ENCODE results near the gene CYP11A1. TPM values are rescaled to one million over a fixed set of nuclear protein-coding genes. Genes with fewer than 3 reads are reported as not detected.

Gene CYP11A1
- total RNA-seq, 1 donor from 2014 or later, result not detected

DNA sequence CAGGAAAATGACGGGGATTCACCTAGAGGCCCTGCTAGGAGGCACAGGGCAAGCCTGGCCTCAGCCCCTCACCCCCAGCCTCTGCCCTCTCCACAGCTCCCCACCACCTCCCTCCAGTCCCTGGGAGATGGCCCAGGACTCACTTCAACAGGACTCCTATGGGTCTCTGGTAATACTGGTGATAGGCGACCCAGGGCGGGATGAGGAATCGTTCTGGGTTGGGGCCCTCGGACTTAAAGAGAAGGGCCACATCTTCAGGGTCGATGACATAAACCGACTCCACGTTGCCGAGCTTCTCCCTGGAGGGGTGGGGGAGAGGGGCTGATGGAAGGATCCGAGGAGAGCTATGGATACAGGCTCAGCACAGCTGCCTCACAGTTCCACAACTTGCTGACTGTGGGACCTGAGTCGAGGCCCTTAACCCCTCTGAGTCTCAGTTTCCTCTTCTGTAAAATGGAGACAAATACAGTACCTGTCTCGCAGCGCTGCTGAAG, 19.6 kb downstream of the CYP11A1 start:
- Mint-ChIP-seq H3K27ac (ENCODE audit: unreplicated experiment) (no peak overlapping the region), H3K36me3 (ENCODE audit: unreplicated experiment) (peaks cover 9% of the 10 kb centered on the region), H3K4me3 (ENCODE audit: unreplicated experiment) (no peak overlapping the region), H3K9me3 (ENCODE audit: unreplicated experiment) (peaks cover 2% of the 10 kb centered on the region), H3K4me1 (ENCODE audit: low read depth, unreplicated experiment) (no peaks in the 10 kb centered on the region), H3K27me3 (ENCODE audit: unreplicated experiment) (peaks cover 6% of the 10 kb centered on the region)
- TF ChIP-seq, protein P1, sequence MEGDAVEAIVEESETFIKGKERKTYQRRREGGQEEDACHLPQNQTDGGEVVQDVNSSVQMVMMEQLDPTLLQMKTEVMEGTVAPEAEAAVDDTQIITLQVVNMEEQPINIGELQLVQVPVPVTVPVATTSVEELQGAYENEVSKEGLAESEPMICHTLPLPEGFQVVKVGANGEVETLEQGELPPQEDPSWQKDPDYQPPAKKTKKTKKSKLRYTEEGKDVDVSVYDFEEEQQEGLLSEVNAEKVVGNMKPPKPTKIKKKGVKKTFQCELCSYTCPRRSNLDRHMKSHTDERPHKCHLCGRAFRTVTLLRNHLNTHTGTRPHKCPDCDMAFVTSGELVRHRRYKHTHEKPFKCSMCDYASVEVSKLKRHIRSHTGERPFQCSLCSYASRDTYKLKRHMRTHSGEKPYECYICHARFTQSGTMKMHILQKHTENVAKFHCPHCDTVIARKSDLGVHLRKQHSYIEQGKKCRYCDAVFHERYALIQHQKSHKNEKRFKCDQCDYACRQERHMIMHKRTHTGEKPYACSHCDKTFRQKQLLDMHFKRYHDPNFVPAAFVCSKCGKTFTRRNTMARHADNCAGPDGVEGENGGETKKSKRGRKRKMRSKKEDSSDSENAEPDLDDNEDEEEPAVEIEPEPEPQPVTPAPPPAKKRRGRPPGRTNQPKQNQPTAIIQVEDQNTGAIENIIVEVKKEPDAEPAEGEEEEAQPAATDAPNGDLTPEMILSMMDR (IDR thresholded peaks at IDR 0.05; ENCODE audit: partially characterized antibody, unreplicated experiment), result no peak
- DNase-seq, result no peak

DNA sequence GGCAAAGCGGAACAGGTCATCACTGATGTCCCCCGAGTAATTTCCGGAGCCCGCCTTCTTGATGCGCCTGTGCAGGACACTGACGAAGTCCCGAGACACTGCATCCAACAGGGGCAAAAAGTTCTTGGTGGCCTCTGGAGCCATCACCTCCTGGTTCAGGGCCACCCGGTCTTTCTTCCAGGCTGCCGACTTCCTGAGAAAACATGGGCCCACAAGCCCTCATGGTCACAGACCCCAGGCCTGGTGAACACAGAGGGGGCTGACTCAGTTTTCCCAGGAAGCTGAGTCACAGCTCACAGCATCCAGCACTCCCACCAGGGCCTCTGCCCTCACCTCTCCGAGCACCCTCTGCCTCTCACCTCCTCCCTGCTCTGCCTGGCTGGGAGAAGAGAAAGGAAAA, 22.4 kb downstream of the CYP11A1 start:
- H3K9me3 Mint-ChIP-seq (ENCODE audit: unreplicated experiment), result peaks cover 2% of the 10 kb centered on the region

GRCh38 chr15:74343797-74344127, 23.7 kb downstream of the CYP11A1 start:
- TF ChIP-seq, protein P1 (IDR thresholded peaks at IDR 0.05; ENCODE audit: partially characterized antibody, unreplicated experiment), result no peak
- Mint-ChIP-seq H3K9me3 (ENCODE audit: unreplicated experiment) (peaks cover 4% of the 10 kb centered on the region), H3K4me3 (ENCODE audit: unreplicated experiment) (no peak overlapping the region), H3K4me1 (ENCODE audit: low read depth, unreplicated experiment) (no peaks in the 10 kb centered on the region), H3K27me3 (ENCODE audit: unreplicated experiment) (peaks cover 10% of the 10 kb centered on the region), H3K36me3 (ENCODE audit: unreplicated experiment) (peaks cover 6% of the 10 kb centered on the region), H3K27ac (ENCODE audit: unreplicated experiment) (no peak overlapping the region)
- DNase-seq, result no peak

More for the DNA sequence above, 22.4 kb downstream of the CYP11A1 start:
- TF ChIP-seq, protein P1 (IDR thresholded peaks at IDR 0.05; ENCODE audit: partially characterized antibody, unreplicated experiment), result no peak
- DNase-seq, result no peak
- peaks cover 6% of the 10 kb centered on the region for H3K36me3 Mint-ChIP-seq (ENCODE audit: unreplicated experiment)
- H3K27me3 Mint-ChIP-seq (ENCODE audit: unreplicated experiment), result peaks cover 10% of the 10 kb centered on the region
- no peaks in the 10 kb centered on the region for H3K4me1 Mint-ChIP-seq (ENCODE audit: low read depth, unreplicated experiment)
- no peak overlapping the region for H3K27ac Mint-ChIP-seq (ENCODE audit: unreplicated experiment)
- no peak overlapping the region for H3K4me3 Mint-ChIP-seq (ENCODE audit: unreplicated experiment)

DNA sequence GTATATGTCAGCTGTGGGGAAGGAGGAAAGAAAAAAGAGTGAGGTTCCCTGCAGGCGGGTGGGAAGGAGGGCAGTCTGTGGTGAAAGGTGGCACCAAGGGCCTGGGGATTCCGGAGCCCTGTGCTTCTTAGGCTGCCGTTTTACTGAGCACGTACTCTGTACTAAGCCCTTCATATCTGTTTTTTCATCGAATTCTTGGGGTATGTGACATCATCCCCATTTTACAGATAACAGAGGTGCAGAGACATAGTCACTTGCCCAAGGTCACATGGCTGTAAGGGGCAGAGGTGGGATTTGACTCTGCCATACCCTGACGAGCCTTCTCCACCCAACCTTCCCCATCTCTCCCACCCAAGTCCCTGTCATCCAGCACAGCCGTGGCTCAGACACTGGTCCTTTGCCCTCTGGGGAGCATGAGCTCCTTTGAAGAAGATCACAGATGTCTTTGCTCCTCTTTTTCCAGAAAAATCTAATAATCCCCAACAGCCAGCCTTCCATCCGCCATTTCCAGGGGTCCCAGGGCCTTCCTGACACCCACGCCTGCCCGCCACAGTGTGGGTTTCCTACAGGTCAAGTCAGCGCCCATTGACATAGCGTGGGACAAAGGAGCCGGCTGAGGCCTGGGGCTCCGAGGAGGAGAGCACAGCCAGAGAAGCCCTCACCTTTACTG, 24.2 kb downstream of the CYP11A1 start:
- TF ChIP-seq, protein P1 (IDR thresholded peaks at IDR 0.05; ENCODE audit: partially characterized antibody, unreplicated experiment), result no peak
- no peak overlapping the region for H3K27ac Mint-ChIP-seq (ENCODE audit: unreplicated experiment)
- peaks cover 10% of the 10 kb centered on the region for H3K27me3 Mint-ChIP-seq (ENCODE audit: unreplicated experiment)
- H3K9me3 Mint-ChIP-seq (ENCODE audit: unreplicated experiment), result peaks cover 4% of the 10 kb centered on the region
- H3K36me3 Mint-ChIP-seq (ENCODE audit: unreplicated experiment), result peaks cover 6% of the 10 kb centered on the region
- H3K4me1 Mint-ChIP-seq (ENCODE audit: low read depth, unreplicated experiment), result no peaks in the 10 kb centered on the region
- DNase-seq, result no peak
- no peak overlapping the region for H3K4me3 Mint-ChIP-seq (ENCODE audit: unreplicated experiment)

DNA sequence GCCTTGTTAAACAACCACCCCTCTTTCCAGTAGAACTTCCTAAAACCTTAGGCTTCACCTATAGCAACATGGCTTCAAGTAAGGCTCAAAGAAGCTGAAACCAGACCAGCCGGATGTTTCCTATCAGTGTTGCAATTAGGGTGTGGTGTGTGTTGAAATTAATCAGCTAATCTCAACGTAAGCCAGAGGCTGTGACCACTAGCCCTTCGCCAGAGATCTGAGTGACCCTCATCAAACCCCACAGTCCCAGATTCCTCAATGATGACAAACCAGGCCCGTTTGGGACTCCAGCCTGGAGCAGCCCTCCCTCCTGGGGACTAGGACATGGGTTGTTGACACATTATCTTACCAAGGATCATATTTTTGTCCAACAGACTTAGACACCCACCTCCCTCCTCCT, 27.3 kb downstream of the CYP11A1 start:
- TF ChIP-seq, protein P1 (IDR thresholded peaks at IDR 0.05; ENCODE audit: partially characterized antibody, unreplicated experiment), result no peak
- no peaks in the 10 kb centered on the region for H3K4me1 Mint-ChIP-seq (ENCODE audit: low read depth, unreplicated experiment)
- peaks cover 2% of the 10 kb centered on the region for H3K9me3 Mint-ChIP-seq (ENCODE audit: unreplicated experiment)
- H3K27ac Mint-ChIP-seq (ENCODE audit: unreplicated experiment), result no peak overlapping the region
- no peak overlapping the region for H3K4me3 Mint-ChIP-seq (ENCODE audit: unreplicated experiment)
- no peaks in the 10 kb centered on the region for H3K36me3 Mint-ChIP-seq (ENCODE audit: unreplicated experiment)
- H3K27me3 Mint-ChIP-seq (ENCODE audit: unreplicated experiment), result peaks cover 4% of the 10 kb centered on the region
- no peak for DNase-seq
